ENCODE data around the gene SLC8A1.
"Not testable (repeated sequence)": the region's sequence is repeated elsewhere in the genome, so short reads cannot be mapped to it uniquely, and the experiment has no call there.

The SLC8A1 gene

DNA sequence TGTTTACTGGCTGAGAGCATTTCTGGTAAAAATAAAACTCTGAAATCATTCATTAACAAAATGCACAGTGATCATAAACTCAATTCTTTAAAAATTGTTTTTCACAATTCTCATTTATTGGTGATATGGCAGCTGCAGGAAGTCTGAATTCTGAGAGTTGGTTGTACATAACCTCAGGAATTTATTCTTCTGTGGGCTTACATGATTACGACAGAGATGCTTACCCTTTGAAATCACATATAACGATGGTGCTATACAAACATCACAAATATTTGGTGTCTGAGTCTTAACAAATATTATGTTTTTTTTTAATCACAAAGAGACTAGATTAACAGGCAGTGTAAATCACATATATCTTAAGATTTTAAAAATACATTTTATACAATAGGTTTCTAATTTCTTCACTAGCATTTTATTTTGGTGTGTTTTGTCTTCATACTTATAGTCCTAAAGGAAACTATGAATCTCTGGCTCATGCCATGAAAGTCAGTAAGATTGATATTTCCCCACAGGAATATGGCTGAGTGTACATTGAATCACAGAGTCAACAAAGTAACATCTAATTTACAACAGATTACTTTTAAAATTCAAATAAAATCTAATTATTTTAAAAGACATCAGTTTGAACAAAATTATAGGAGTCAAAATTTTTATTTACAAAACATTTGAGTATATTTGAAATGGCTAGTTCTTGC is 354.1 kb downstream of the SLC8A1 start:
- DNase-seq, result peak in 1 of 3 experiments; percentile 26

DNA sequence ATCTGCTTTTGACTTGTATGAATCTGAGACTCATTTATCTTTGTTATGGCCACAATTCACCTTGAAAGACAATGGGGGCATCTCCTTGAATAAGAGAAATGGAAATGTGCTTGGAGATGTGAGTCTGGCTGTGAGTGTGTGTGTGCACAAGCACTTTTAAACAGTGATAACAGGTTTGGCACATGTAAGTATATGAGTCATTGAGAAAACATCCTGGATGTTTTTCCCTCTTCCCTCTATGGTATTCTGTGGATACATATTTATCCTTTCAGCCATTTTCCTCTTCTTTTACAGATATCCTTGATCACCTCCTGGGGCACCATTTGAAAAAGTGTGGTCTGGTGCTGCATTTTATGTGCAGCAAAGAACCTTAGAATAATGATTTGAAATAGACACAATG is 355.5 kb downstream of the SLC8A1 start:
- DNase-seq, result peak in 1 of 3 experiments; percentile 34

DNA sequence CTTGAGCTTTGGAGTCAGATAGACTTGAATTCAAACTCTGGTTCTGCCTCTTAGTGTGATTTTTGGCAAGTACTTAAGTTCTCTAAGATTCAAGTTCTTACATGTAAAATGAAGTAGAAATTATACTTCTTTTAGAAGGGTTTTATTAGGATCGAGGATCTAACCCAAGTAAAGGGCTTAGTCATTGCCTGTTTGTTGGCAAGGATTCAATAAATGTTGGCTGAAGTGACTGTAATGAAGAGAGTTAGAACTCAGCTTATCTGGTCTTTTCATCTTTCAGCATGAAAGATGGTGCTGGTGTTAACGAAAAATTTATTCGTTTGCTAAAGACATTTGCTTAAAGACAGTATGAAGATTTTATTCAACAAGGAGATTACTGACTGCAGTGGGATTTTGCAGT is 356.9 kb downstream of the SLC8A1 start:
- no peak for DNase-seq

DNA sequence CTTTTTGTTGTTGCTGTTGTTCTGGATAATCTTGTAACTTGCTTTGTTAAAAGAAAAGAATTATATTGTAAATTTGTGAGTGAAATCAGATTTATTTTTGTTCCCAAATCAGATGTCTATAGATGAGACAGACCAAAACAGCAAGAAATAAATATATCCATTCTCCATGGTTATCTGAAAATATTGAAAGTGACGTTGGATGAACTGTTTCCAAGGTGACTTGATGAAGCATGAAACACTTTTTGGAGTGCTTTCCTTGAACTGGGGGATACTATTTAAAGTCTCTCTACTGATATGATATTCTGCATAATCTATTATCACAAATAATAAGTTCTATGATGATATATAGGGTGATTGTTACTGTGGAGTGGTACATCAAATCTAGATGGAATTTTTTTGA is 357.4 kb downstream of the SLC8A1 start:
- no peak for DNase-seq

DNA sequence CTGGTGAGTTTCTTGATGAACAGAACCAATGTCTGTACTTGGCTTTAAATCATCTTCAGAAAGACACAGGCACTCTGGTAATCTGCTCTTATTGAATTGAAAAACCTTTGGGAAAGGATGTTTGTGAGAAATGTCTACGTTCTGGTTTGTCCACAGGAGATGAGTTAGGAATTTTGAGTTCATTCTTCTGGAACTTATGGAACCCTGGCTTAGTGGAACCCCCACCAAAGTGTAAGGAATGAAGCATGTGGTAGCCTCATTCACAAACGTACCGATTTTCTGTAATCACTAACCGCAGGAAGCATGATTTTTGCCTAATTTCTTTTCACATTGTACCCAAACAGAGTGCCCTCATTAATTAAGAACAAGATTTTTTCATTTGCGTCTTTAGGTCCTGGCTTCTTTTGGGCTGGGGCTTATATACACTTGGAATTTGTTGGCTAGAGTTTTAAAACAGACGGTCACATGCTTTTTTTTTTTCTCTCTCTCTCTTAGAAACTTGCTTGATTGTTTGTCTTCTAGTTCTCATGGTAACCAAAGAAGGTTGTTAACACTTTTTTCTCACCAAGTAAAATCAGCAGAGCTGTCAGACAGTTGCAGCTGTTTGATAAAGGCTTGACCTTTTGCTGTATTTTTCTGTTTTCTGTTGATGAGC is 358.7 kb downstream of the SLC8A1 start:
- peak in 1 of 3 experiments; percentile 28 for DNase-seq

DNA sequence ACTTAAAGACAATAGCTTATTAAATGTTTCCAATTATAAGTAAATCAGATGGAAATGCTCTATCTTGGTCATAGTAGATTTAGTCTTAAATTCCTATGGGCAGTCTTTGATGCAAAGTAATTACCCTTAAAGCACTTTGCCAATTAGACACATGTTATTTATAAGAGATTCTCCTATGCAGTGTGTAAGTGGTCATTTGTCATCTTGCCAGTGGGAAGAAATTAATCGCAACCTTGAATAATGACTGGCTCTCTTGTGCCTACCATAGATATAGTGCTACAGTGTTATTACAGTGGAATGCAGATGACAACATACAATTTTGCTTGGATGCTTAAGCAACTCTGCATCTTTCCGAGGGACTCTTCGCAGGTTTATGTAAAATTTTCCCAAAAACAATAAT is 361.8 kb downstream of the SLC8A1 start:
- DNase-seq, result peak in 2 of 3 experiments; percentile 19 to 77

DNA sequence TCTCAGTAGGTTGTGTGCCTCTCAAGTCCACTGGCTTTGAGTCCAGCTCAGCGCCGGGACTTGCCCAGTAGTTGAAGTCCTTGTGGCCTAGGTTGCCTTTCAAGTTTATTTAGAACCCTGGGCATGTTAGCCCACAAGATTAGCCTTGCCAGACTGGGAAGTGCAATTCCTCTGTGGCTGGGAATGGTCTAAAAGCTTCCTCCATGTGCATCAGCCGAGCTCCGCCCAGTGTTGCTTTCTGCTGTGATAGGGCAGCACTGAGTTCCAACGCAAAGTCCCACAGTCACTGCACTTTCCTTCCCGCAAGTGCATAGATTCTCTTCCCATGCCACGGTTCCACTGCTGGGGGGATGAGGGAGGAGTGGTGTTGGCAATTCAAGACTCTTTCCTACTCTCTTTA is 364.0 kb downstream of the SLC8A1 start:
- no peak for DNase-seq

DNA sequence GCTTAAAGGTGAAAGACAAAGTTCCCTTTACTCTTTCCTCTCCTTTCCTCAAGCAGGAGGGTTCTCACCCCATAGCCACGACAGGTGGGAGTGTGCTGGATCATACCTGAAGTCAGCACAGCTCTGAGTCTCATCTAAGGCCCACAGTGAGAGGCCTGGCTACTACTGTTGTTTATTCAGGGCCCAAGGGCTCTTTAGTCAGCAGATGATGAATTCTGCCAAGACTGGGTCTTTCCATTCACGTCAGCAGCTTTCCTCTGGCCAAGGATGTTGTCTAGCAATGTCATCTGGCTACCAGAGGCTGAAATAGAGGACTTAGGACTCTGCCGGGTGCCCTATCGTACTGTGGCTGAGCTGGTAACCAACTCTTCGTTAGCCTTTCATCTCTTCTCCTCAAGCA is 364.5 kb downstream of the SLC8A1 start:
- no peak for DNase-seq

DNA sequence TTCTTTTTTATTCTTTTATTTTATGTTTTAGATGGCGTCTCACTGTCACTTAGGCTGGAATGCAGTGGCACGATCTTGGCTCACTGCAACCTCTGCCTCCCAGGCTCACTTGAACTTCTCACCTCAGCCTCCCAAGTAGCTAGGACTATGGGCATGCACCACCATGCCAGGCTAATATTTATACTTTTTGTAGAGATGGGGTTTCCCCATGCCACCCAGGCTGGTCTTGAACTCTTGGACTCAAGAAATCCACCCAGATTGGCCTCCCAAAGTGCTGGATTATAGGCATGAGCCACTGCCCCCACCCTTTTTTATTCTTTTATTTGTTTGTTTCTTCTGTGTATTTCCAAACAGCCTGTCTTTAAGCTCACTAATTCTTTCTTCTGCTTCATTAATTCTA is 366.1 kb downstream of the SLC8A1 start:
- DNase-seq, result no peak

DNA sequence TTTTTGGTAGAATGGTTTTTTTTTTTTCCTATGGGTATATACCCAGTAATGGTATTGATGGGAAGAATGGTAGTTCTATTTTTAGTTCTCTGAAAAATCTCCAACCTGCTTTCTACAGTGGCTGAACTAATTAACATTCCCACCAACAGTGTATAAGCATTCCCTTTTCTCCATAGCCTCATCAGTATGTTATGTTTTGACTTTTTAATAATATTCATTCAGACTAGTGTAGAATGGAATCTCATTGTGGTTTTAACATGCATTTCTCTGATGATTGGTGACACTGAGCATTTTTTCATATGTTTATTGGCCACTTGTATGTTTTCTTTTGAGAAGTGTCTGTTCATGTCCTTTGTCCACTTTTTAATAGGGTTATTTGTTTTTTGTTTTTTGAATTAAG is 378.6 kb downstream of the SLC8A1 start:
- not testable (repeated sequence) for DNase-seq

DNA sequence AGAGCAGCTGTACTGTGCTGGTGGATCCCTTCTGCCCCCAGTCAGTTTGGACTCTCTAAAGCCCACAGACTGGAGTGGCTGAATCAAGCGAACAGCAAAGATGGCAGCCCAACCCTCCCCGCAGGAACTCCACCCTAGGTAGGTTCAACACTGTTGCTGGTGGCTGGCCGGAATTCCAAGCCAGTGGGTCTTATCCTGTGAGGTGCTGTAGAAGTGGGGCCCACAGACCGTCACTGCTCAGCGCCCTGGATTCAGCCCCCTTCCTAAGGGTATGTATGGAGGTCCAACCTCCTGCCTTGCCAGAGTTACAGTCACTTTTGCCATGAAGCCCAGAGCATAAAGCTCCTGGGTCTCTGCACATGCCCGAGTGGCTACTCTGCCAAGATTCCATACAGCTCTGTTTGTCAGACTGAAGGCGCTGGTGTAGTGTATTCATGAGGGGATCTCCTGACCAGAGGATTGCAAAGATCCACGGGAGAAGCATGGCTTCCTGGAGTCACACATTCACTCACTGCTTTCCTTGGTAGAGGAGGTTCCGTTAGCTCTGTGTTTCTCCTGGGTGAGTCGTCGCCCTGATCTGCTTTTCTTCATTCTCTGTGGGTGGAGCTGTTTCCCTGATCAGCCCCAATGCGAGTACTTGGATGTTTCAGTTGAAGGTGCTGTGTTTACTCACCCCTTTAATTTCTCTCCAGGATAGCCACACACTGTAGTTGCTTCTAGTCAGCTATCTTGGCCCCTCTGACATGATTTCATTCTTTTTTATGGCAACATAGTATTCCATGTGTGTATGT is 379.3 kb downstream of the SLC8A1 start:
- DNase-seq, result no peak

DNA sequence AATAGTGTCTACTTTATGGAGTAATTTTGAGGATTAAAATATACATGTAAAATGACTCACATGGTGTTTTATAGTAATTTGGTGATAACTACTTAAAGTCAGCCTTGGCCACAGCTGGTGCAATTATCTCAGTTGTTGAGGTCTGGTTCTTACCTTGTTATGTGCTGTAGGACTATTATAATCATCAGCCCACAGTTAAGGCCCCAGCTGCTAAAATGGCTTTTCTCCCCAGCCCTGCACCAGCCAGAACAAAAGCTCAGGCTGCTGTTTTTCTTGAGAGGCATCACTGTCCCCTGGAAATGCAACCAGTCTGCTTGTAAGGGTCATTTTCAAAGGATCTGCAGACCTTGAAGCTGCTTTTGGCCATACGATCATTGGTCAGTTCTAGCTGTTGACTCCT is 389.5 kb downstream of the SLC8A1 start:
- peak in 2 of 3 experiments; percentile 45 to 86 for DNase-seq

DNA sequence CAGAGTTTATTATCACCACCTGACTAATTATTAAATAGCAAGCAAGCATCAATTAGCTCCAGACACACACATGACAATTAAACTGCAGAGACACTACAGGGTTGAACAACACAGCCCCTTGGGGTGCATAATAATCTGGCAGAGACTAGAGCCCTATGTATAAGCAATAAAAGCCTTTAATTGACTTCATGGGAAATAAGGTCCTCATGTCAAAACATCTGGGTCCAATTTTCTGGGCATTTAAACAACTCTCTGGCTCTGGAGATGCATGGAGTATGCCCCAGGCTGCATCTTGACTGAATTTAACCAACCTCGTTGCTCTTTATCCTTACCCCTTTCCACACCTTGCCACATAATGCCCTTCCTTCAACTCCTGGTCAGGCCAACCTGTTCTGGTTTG is 402.1 kb downstream of the SLC8A1 start:
- peak in 2 of 3 experiments; percentile 80 to 98 for DNase-seq

DNA sequence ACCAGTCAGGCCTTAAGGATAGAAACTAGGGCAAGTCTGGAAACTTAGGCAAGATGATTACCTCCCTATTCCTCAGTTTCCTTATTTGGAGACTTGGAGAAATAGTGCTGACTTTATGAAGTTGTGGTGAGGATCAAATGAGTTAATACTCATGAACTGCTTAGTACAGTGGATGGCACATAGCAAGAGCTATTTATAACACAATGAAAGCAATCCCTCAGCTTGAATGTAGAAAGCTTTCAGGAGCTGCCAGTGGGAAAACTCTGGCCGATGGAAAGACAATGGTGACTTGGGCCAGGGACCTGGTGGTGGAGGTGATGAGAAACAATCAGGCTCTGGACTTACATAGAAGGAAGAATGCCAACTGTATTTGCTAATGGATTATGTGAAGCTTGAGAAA is 403.4 kb downstream of the SLC8A1 start:
- DNase-seq, result no peak

DNA sequence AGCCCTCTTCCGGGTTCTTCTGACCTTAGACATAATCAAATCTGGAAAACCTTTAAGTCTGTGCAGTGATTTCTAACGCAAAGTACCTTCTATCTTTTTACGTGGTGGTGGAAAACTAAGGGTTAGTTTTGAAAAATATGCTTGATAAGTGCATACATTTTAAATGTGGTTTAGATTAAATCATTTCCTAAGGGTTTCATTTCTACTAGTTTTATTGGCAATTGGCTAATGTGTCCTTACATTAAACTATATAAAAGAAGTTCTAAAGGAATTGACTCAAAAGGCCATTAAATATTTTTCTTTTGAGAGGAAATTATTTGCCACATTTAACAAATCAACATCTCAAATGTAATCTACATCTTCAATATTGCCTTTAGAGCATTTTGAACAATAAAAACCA is 404.5 kb downstream of the SLC8A1 start:
- no peak for DNase-seq

Data from NCI-H1417 (cell line).